Uterus (tissue), 2 donors: Measurements from ENCODE around the gene BMPR1B.

ENCODE experiments used
- POLR2A ChIP-seq, 2 donors: fragments of 450-650 bp; IDR thresholded peaks; one replicate each; pipeline ENCODE4 v1.6.1; 2016; ENCODE audit warnings: antibody characterized with exemption in 2 of 2, mild to moderate bottlenecking in 1 of 2, moderate library complexity in 1 of 2
- TF ChIP-seq, protein P1 (sequence below), 4 experiments: fragments of 200-600 bp in 2 of 4; fragments of 450-650 bp in 2 of 4; sonication (generic) in 2 of 4; IDR thresholded peaks; one replicate each; pipeline ENCODE4 v1.5.1; 2016 to 2019; ENCODE audit warnings: antibody characterized with exemption in 4 of 4, mild to moderate bottlenecking in 2 of 4, moderate library complexity in 1 of 4

GRCh38 chr4:95085124-95085833 lies 327.5 kb downstream of the BMPR1B start:
- TF ChIP-seq, protein P1, sequence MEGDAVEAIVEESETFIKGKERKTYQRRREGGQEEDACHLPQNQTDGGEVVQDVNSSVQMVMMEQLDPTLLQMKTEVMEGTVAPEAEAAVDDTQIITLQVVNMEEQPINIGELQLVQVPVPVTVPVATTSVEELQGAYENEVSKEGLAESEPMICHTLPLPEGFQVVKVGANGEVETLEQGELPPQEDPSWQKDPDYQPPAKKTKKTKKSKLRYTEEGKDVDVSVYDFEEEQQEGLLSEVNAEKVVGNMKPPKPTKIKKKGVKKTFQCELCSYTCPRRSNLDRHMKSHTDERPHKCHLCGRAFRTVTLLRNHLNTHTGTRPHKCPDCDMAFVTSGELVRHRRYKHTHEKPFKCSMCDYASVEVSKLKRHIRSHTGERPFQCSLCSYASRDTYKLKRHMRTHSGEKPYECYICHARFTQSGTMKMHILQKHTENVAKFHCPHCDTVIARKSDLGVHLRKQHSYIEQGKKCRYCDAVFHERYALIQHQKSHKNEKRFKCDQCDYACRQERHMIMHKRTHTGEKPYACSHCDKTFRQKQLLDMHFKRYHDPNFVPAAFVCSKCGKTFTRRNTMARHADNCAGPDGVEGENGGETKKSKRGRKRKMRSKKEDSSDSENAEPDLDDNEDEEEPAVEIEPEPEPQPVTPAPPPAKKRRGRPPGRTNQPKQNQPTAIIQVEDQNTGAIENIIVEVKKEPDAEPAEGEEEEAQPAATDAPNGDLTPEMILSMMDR (IDR thresholded peaks at IDR 0.05) = no peak
- no peak for TF ChIP-seq POLR2A (IDR thresholded peaks at IDR 0.05)
